OCI-LY1 (cell line): ENCODE data around the gene LINGO1.

ENCODE experiments used
- EZH2 ChIP-seq: fragments of 200-600 bp; sonication (generic), shearing (Covaris generic); IDR thresholded peaks from 2 replicates; pipeline ENCODE4 v1.8.0; 2017; ENCODE audit warnings: borderline replicate concordance, mixed run types, mild to moderate bottlenecking, antibody characterized with exemption, low read length, moderate library complexity, mixed read lengths
- TF ChIP-seq, protein P1 (sequence below): fragments of 200-600 bp; sonication (generic), shearing (Covaris generic); IDR thresholded peaks from 2 replicates; pipeline ENCODE4 v1.5.1; 2017; ENCODE audit warnings: mild to moderate bottlenecking, antibody characterized with exemption, low read length, moderate library complexity, mixed read lengths

DNA sequence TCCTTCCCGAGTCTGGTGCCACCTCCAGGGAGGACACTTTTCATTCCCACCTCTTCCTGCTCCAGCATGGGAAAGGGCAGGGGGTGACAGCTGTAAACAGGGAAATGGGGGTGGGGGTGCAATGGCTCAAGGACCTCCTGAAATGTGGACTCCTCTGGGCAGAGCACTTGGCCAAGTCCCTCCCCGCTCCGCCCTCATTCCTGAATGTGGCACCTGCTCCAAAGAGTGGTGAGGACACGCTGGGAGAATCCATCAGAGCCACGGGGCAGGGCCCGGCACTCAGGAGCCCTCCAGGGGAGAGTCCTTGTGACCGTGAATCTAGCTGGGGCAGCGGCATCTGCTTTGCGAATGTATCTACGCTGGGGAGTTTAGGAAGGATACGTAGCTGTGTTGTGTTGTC is 11.1 kb upstream of the LINGO1 start:
- TF ChIP-seq, protein P1, sequence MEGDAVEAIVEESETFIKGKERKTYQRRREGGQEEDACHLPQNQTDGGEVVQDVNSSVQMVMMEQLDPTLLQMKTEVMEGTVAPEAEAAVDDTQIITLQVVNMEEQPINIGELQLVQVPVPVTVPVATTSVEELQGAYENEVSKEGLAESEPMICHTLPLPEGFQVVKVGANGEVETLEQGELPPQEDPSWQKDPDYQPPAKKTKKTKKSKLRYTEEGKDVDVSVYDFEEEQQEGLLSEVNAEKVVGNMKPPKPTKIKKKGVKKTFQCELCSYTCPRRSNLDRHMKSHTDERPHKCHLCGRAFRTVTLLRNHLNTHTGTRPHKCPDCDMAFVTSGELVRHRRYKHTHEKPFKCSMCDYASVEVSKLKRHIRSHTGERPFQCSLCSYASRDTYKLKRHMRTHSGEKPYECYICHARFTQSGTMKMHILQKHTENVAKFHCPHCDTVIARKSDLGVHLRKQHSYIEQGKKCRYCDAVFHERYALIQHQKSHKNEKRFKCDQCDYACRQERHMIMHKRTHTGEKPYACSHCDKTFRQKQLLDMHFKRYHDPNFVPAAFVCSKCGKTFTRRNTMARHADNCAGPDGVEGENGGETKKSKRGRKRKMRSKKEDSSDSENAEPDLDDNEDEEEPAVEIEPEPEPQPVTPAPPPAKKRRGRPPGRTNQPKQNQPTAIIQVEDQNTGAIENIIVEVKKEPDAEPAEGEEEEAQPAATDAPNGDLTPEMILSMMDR, result no peak
- TF ChIP-seq EZH2, result no peak
